NCI-H510A treated with DMSO at 0.1 percent for 48 hours (cell line): Measurements from ENCODE around the gene NDE1.

Experiments
- DNase-seq: peaks from one replicate; lab custom pipeline; 2025; lab: John Stamatoyannopoulos, UW

The NDE1 gene

DNA sequence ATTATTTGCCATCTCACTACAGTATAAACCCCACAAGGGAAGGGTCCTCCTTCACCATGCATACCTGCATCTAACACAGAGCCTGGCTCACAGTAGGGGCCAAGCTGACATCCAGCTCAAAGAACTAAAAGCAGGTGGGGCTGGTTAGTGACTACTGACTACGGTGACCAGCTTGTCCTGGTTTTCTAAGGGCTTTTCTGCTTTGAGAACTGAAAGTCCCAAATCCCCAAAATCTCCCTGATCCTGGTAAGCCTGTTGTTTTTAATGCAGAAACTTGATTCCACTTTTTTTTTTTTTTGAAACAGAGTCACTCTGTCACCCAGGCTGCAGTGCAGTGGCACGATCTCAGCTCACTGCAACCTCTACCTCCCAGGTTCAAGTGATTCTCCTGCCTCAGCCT lies 89.4 kb downstream of the NDE1 start:
- DNase-seq = no peak

GRCh38 chr16:15739950-15740349 lies 89.9 kb downstream of the NDE1 start:
- DNase-seq = no peak

DNA sequence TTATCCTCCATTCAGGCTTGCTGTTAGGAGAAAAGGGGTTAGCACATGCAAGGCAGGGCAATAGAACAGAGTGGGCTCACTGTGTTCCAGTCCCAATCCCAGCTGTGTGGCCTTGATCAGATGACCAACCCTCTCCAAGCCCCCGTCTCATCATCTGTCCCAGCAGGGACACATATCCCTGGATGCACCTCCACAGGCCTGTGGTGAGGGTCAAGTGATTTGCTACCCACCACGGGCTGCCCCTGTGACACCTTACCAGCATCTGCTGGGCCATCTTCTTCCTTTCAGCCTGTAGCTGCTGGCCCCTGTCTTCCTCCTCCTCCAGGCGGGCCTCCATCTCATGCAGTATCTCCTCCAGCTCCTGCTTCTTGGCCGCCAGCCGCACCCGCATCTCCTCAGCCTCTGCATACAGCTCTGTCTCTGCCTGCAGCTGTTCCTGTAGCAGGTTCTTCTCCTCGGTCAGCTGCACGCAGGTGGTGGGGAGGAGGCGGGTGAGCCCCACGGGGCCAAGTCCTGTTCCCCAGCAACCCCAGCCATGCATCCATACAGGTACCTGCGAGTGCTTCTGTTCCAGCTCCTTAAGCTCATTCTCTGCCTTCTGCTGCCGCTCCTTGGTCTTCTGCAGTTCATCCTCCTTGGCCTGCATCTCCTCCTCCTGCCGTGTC lies 91.3 kb downstream of the NDE1 start:
- no peak for DNase-seq

GRCh38 chr16:15742716-15743115 lies 92.7 kb downstream of the NDE1 start:
- DNase-seq = no peak

- DNase-seq = no peak
These were observed 93.6 kb downstream of the NDE1 start for GRCh38 chr16:15743657-15744056.

DNA sequence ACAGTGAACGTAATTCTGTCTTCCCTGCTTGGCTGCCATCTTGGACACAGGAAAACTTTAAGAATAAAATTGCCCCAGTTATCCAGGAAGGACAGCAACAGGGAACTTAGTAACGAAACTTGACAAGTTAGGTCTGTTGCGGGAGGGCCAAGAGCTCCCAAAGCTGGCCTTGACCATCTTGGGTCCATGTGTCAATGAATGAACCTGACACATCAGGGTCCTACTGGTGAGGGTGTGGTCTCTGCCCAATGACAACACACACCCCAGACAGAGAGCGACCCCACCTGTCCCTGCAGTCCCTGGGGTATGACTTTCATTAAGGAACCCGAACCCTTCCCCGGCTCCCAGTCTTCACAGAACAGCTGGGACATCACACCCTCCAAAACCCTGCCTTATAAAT lies 96.3 kb downstream of the NDE1 start:
- DNase-seq = no peak

DNA sequence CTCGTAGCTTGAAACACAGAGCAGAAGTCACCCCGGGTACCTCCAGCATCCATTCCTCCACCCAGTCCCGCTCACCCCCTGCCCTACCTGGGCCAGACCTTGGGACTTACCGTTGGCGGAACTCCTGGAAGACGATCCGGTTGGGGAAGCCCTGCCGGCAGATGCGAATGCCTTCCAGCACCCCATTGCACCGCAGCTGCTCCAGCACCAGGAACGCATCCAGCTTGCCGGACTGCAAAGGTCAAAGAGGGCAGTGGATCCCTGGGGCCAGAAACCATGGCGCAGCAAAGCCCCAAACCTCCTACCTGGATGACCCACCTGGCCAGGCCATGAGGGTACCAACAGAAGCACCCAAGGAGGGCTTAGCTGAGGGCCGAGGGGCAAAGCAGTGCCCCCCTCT lies 97.9 kb downstream of the NDE1 start:
- no peak for DNase-seq

DNA sequence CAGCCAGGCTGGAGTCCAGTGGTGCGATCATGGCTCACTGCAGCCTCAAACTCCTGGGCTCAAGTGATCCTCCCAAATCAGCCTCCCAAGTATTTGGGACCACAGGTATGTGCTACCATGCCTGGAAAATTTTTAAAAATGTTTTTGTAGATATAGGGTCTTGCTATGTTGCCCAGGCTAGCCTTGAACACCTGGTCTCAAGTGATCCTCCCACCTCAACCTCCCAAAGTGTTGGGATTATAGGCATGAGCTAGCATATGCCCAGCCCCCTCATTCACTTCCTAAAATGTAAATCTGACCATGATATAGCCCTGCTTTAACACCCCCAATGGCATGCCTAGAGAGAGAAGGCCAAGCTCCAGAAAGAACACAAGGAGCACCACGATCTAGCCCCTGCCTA lies 98.6 kb downstream of the NDE1 start:
- DNase-seq = no peak

DNA sequence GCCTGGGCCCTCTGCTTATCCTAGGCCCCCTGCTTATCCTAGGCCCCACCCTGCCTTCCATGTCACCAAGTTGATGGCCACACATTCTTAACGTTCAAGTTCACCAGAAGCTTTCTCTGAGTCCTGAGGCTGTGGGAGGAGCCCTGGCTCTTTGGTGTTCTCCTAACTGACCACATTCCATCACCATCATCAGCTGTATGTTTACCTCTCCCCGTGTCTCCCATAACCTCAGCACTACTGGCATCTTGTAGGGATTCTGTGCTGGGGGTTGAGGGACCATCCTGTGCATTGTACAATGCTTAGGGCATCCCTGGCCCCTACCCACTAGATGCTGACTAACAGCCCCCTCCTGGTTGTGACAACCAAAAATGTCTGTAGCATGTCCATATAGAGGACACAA lies 99.3 kb downstream of the NDE1 start:
- no peak for DNase-seq

DNA sequence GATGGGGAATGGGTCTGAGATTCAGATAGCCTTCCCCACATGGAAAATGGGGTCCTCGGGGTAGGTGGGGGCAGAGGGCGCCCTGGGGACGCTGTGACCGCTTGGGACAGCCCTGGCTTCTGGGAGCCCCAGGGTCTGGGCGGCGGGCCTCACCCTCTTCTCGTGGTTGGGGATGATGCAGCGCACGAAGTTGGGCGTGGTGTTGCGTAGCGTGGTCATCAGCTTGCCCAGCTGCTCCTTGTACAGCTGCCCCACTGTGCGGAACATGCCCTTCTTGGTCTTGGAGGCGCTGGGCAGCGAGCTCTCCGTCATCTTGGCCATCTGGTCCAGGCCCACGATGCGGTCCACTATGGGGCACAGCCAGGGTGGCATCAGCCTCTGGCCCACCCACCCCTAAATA lies 99.9 kb downstream of the NDE1 start:
- DNase-seq = no peak

- no peak for DNase-seq
These were observed 101.9 kb downstream of the NDE1 start for GRCh38 chr16:15751940-15752339.

GRCh38 chr16:15752717-15753488 lies 102.9 kb downstream of the NDE1 start:
- no peak for DNase-seq

DNA sequence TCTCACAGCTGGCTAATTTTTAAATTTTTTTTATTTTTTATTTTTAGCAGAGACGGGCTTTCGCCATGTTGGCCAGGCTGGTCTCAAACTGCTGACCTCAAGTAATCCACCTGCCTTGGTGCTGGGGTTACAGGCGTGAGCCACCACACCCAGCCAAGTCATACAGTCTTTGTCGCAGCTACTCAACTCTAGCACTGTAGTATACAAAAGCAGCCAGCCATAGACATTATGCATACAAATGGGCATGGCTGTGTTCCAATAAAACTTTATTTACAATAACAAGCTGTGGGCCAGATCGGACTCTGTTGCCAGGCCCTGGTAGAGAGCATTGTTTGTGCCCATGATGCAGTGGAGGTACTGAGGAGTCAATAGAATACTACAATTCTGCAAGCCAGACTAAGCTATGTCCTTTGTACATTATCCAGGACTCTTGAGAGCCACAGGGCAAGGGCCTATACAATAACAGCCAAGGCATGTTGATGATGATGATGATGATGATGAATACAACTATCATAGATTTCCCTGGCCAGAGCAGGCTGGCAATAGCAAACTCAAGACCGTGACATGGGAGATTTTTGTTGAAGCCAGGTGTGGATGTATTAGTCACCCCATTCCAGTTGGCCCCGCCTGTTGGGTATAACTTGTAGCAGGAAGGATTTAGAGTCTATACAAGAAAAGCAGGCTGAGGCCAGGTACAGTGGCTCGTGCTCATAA lies 104.9 kb downstream of the NDE1 start:
- DNase-seq = no peak

- no peak for DNase-seq
These were observed 107.0 kb downstream of the NDE1 start for GRCh38 chr16:15757077-15757386.

- no peak for DNase-seq
These were observed 107.7 kb downstream of the NDE1 start for GRCh38 chr16:15757630-15758251.

DNA sequence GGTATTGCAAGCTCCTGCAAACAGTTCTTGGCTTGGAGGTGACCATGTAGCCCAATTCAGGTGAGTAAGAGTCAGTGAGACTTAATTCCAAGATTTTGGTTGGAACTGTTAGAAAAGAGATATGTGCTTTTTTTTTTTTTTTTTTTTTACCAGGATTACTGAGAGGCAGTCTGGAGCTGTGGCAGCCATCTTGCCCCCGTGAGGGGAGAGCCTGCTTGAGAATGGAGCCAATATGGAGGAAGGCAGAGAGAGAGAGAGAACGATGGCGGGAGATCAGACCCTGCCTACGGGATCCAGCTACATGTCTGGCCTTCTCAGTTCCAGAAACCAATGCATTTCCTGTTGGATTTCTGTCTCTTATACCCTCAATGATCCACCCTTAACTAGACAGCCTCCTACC lies 109.0 kb downstream of the NDE1 start:
- no peak for DNase-seq

DNA sequence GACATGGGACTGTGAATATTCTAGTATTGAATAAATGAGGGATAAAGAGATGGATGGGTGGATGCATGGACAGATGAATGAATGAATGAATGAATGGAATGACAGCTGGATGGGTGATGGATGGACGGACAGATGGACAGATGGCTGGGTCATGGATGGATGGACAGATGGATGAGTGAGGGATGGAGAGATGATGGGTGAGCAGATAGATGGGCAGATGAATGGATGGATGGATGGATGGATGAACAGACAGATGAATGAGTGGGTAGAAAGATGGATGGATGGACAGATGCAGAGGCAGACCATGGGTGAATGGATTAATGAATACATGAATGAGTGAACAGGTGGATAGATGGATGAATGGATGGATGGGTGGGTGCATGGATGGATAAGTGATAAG lies 110.1 kb downstream of the NDE1 start:
- DNase-seq = no peak

DNA sequence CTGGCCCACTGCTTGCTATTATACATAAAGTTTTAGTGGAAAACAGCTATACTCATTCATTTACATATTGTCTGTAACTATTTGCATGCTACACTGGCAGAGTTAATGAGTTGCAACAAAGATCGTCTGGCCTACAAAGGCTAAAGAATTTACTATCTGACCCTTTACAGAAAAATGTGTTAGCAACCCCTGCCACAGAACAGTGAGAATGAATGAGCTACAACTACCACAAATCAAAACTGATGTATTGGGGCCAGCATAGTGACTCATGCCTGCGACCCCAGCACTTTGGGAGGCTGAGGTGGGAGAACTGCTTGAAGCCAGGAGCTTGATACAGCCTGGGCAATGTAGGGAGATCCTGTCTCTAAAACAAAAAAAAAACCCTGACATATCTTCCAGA lies 114.1 kb downstream of the NDE1 start:
- no peak for DNase-seq

DNA sequence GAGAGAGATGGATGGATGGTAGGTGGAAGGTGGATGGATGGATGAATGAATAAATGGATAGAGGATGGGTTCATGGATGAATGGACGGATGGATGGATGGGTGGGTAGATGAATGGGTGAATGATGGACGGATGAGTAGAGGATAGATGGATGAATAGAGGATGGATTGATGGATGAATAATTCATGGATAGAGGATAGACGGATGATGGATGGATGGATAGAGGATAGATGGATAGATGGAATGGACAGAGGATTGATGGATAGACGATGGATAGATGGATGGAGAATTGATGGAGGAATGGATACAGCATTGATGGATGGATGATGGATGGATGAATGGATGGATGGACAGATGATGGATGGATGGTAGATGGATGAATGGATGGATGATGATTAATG lies 115.1 kb downstream of the NDE1 start:
- DNase-seq = no peak

- peak; percentile 85 for DNase-seq
These were observed 115.8 kb downstream of the NDE1 start for GRCh38 chr16:15765880-15766279.

DNA sequence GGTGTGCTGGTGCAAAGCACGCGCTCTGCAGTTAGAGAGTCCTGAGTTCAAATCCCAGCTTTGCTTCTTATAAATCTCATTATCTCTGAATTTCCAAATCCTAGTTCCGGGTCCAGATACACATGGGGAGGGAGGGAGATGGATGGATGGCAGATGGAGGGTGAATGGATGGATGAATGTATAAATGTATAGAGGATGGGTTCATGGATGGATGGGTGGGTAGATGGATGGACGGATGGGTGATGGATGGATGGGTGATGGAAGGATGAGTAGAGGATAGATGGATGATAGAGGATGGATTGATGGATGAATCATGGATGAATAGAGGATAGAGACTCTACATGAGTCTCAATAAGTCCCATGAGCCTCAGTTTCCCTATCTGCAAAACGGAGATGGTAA lies 116.9 kb downstream of the NDE1 start:
- DNase-seq = no peak

- no peak for DNase-seq
These were observed 118.2 kb downstream of the NDE1 start for GRCh38 chr16:15768201-15768600.

- DNase-seq = no peak
These were observed 119.2 kb downstream of the NDE1 start for GRCh38 chr16:15769239-15769638.
